AG04450 (cell line): ENCODE results near the gene NUP210. TPM values are rescaled to one million over a fixed set of nuclear protein-coding genes. Genes with fewer than 3 reads are reported as not detected.

ENCODE experiments used
- CTCF ChIA-PET: fragments of 300-600, 350-600 bp; formaldehyde crosslinking; extraction: SDS; loops from one replicate; lab custom pipeline; 2022; ENCODE audit warnings: antibody characterized with exemption, inconsistent platforms; lab: Charles Lee
- POLR2A ChIA-PET: fragments of 350-600 bp; formaldehyde crosslinking; extraction: SDS; loops from one replicate; lab custom pipeline; 2021; ENCODE audit warnings: antibody characterized with exemption, inconsistent platforms; lab: Yijun Ruan, JAX
- DNase-seq: peaks from one replicate; pipeline ENCODE4 v3.0.0-alpha.2; 2011; ENCODE audit warnings: low read depth, low spot score
- H3K27ac ChIP-seq: one replicate; pipeline ENCODE4 v1.5.1; 2012; ENCODE audit warnings: low read depth, low read length, control low read depth
- H3K27me3 ChIP-seq: one replicate; pipeline ENCODE4 v1.6.0; 2012; ENCODE audit warnings: low read length; ENCODE audit not compliant: control insufficient read depth, insufficient read depth
- H3K4me3 ChIP-seq: 2 replicates; pipeline ENCODE4 v1.5.1; 2011; ENCODE audit warnings: mild to moderate bottlenecking, low read depth, low read length, control low read depth
- H3K9me3 ChIP-seq: 2 replicates; pipeline ENCODE4 v1.5.1; 2012; ENCODE audit warnings: low read length; ENCODE audit not compliant: control insufficient read depth, insufficient read depth
- CTCF ChIP-seq: IDR thresholded peaks from 2 replicates; pipeline ENCODE4 v1.5.1; 2011; ENCODE audit warnings: low read depth, low read length, control low read depth, inconsistent platforms
- polyA plus RNA-seq: library from polyadenylated mRNA; depleted of rRNA; stranded (reverse); fragments of >200 nt; gene quantifications from 2 replicates; pipeline ENCODE4 v1.2.3, GENCODE V29; 2011

Gene NUP210
- polyA plus RNA-seq, 1 experiment: 0.05 TPM

GRCh38 chr3:13341229-13341905 lies 78.8 kb downstream of the NUP210 start:
- Histone ChIP-seq H3K4me3 (no peak overlapping the region), H3K27ac (no peak overlapping the region), H3K9me3 (no peaks in the 10 kb centered on the region; the same call in 1 of the 2 replicates), H3K27me3 (peaks cover 9% of the 10 kb centered on the region)
- CTCF ChIA-PET: no interaction called here
- TF ChIP-seq CTCF: no peak
- POLR2A ChIA-PET: no interaction called here
- DNase-seq: no peak

GRCh38 chr3:13339833-13340232 lies 80.3 kb downstream of the NUP210 start:
- DNase-seq: no peak
- H3K27me3 ChIP-seq: peaks cover 7% of the 10 kb centered on the region
- no peak overlapping the region for H3K4me3 ChIP-seq
- H3K9me3 ChIP-seq: no peaks in the 10 kb centered on the region; the same call in 1 of the 2 replicates
- ChIA-PET POLR2A (no interaction called here), CTCF (no interaction called here)
- H3K27ac ChIP-seq: no peak overlapping the region
- no peak for TF ChIP-seq CTCF

- ChIA-PET POLR2A (no interaction called here), CTCF (no interaction called here)
- H3K27me3 ChIP-seq: peaks cover 12% of the 10 kb centered on the region
- H3K9me3 ChIP-seq: no peaks in the 10 kb centered on the region; the same call in 1 of the 2 replicates
- no peak overlapping the region for H3K4me3 ChIP-seq
- DNase-seq: no peak
- TF ChIP-seq CTCF: no peak
- no peak overlapping the region for H3K27ac ChIP-seq
Measured at GRCh38 chr3:13338996-13339395, 81.1 kb downstream of the NUP210 start.

- Histone ChIP-seq H3K9me3 (no peaks in the 10 kb centered on the region; the same call in 1 of the 2 replicates), H3K4me3 (no peak overlapping the region), H3K27ac (no peak overlapping the region), H3K27me3 (peaks cover 17% of the 10 kb centered on the region)
- no peak for DNase-seq
- TF ChIP-seq CTCF: no peak
- POLR2A ChIA-PET: no interaction called here
- CTCF ChIA-PET: no interaction called here
Measured at GRCh38 chr3:13338231-13338630, 81.9 kb downstream of the NUP210 start.

- DNase-seq: no peak
Measured at GRCh38 chr3:13336592-13336991, 83.5 kb downstream of the NUP210 start.

More at GRCh38 chr3:13336592-13336991, 83.5 kb downstream of the NUP210 start:
- TF ChIP-seq CTCF: no peak
- Histone ChIP-seq H3K9me3 (no peaks in the 10 kb centered on the region; the same call in 1 of the 2 replicates), H3K4me3 (no peak overlapping the region), H3K27me3 (peaks cover 14% of the 10 kb centered on the region), H3K27ac (no peak overlapping the region)
- CTCF ChIA-PET: no interaction called here
- POLR2A ChIA-PET: no interaction called here
